Choroid plexus epithelial cell (primary cell): Measurements from ENCODE around the gene OGDH.
A peak's percentile ranks its signal among the peaks of the same experiment; 100 is the strongest.

Experiments
- DNase-seq: peaks from one replicate; pipeline ENCODE4 v3.0.0-alpha.2; 2010; ENCODE audit warnings: low read depth
- H3K4me3 ChIP-seq: 2 replicates; pipeline ENCODE4 v1.5.1; 2011; ENCODE audit warnings: low read depth, mild to moderate bottlenecking, control low read depth, low read length, moderate library complexity
- TF ChIP-seq, protein P1 (sequence below): conservative IDR thresholded peaks from 2 replicates; pipeline ENCODE4 v1.5.1; 2011; ENCODE audit warnings: low read depth, mild to moderate bottlenecking, control low read depth, inconsistent platforms, low read length, moderate library complexity

The OGDH gene

DNA sequence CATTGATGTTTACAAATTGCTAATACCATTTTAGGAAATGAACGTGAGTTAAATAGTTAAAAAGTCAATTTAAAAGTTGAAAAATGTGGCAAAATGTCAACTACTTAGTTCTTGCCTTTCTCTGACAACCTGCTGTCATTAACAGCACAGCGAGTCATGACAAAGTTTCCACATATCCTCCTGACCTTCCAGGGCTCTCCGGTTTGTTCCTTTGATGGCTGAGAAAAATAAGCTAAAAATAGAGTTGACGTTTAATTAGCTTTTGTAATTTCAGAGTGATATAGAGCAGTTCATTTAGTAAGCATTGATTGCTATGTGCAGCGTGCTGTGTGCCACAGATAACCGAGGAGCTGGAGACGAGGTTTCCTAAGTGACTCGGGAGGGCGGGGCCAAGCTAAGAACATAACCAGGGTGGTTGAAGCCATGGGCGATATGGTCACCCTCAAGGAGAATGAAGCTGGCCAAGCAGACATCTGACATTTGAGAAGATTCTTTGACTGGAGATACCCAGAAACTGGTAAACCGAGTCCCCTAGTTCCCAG lies 47.9 kb downstream of the OGDH start:
- H3K4me3 ChIP-seq = no peak overlapping the region
- DNase-seq = no peak
- TF ChIP-seq, protein P1, sequence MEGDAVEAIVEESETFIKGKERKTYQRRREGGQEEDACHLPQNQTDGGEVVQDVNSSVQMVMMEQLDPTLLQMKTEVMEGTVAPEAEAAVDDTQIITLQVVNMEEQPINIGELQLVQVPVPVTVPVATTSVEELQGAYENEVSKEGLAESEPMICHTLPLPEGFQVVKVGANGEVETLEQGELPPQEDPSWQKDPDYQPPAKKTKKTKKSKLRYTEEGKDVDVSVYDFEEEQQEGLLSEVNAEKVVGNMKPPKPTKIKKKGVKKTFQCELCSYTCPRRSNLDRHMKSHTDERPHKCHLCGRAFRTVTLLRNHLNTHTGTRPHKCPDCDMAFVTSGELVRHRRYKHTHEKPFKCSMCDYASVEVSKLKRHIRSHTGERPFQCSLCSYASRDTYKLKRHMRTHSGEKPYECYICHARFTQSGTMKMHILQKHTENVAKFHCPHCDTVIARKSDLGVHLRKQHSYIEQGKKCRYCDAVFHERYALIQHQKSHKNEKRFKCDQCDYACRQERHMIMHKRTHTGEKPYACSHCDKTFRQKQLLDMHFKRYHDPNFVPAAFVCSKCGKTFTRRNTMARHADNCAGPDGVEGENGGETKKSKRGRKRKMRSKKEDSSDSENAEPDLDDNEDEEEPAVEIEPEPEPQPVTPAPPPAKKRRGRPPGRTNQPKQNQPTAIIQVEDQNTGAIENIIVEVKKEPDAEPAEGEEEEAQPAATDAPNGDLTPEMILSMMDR = no peak

DNA sequence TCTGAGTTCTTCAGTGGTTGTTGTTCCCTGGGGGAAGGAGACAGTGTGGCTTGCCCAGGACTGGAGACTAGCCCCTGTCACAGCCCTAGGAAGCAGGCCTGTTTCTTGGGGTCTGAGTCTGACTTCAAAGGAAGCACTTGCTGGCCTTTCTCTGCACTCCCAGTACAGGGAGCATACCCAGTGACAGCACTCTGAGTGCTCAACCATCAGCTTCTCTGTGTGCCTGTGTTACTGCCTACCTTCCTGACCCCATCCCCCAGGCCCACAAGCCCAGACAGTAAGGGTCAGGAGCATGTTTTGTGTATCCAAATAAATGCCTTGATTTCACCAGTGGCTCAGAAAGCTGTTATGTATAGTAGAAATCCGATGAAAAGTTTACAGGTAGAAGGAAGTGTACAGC lies 48.9 kb downstream of the OGDH start:
- DNase-seq = no peak
- TF ChIP-seq, protein P1 = no peak
- no peak overlapping the region for H3K4me3 ChIP-seq

DNA sequence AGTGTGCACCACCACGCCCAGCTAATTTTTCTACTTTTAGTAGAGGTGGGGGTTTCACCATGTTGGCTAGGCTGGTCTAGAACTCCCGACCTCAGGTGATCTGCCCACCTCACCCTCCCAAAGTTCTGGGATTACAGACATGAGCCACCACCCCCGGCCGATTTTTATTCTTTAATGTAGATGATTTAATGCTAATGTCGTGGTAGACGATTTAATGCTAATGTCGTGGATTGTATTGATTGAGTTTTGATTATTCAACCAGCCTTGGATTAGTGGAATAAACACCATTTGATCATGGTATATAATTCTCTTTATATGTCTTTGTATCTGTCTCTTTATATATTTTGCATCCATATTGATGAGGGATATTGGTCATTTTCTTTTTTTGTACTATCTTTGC lies 52.6 kb downstream of the OGDH start:
- TF ChIP-seq, protein P1 = no peak
- H3K4me3 ChIP-seq = no peak overlapping the region
- DNase-seq = no peak

DNA sequence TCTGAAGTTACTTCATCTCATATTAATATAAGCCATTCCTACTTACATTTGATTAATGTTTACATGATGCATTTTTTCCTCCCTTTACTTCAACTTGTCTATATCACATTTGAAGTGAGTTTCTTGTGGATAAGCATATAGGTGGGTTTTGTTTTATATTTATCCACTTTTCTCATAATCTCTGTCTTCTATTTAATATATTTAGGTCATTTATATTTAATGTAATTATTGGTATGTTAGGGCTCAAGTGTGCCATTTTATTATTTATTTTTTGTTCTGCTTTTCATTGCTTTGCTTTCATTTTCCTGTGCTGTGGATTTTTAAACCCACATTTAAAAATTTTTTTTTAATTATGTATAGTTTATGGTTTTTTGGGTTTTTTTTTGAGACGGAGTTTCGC lies 54.8 kb downstream of the OGDH start:
- DNase-seq = no peak
- TF ChIP-seq, protein P1 = no peak
- no peak overlapping the region for H3K4me3 ChIP-seq

DNA sequence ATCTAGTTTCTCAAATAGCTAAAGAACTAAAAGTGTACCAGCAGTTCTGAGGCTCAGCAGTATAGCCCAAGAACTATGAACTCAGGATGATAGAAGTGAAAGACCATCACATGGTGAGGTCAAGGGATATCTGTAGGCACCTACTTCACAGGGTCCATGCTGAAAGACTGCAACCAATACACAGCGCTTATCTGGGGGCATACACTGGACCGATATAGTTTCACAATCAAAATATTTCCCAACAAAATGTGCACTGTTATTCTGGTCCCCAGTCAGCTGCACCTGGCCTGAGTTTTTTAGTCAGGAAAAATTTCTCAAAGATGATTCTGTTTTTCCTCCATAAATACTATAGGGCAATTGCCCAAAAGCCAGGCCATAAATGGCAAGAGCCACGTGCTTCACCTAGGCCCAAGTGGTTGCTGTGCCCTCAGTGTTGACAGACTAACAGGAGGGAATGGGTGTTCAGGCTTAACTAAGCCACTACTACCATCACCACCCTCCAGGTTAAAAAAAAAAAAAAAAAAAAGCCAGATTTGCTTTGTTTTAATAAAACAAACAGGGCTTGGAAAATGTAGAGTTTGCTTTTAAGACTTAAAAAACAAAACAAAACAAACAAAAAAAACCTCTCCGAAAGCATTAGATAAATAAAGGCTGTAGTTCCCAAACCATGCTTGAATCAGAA lies 58.5 kb downstream of the OGDH start:
- TF ChIP-seq, protein P1 = no peak
- no peak for DNase-seq
- H3K4me3 ChIP-seq = no peak overlapping the region

DNA sequence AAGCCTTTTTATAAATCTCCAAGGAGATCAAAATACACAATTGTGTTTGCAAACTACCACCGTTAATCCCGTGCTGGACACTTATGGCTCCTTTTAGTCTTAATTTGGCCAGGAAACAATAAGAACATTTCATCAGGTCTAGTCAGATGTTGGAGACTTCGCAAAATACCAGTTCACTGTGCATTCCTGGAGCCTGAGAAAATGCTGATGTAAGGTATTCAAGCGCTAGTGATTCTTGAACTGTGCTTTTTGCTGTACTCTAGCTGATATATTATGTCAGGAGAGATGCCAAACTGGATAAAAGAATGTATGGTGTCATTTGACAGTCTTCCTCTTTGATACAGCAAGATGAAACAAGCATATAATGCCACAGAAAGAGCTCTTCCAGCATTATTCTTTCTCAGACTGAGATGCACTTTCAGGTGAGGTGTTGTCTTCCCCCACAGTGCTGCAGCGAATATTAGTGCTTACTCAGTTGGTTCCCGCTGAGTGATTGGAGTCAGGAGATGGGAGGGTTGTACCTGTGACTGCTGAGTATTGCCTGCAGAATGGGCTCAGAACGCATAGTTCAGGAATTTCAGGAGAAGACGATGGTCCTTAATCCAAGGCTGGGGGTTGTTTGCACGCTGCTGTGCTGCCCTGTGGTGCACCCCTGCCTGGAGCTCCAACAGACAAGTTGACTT lies 59.2 kb downstream of the OGDH start:
- no peak overlapping the region for H3K4me3 ChIP-seq
- TF ChIP-seq, protein P1 = no peak
- DNase-seq = peak; percentile 97

DNA sequence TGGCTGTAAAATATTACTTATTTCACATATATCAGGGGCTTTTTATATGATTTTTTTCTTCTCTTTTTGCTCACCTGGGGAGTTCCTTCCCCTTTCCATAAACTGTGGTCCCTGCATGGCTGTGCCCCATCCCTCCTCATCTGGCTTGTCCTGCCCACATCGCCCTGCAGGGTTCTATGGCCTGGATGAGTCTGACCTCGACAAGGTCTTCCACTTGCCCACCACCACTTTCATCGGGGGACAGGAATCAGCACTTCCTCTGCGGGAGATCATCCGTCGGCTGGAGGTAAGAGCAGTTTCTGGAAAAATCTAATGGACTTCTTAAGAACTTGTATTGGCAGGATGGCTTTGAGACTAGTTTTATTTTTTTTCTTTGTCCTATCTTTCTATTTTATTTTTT lies 60.1 kb downstream of the OGDH start:
- no peak for DNase-seq
- no peak overlapping the region for H3K4me3 ChIP-seq
- TF ChIP-seq, protein P1 = no peak
